Measurements from ENCODE around the gene VAV2.

DNA sequence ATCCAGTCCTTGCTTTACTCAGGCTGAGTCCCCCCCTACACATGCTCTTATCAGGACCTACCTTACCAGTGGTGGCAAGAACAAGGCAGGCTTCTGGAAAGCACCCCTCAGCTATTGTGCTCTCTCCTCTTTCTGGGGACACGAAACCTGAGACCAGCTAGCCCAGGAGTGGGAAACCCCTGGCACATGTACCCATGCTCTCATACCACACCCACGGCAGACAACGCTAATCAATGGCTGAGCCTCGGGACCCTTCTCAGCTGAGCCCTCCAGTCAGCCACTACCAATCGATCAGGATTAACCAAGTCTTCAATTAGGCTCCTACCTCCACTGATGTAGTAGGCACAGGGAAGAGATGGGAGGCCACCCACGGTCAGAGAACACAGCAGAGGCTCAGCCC, 65.1 kb downstream of the VAV2 start:
- no peak for TF ChIP-seq RAD21 (IDR thresholded peaks at IDR 0.05; ENCODE audit: low read length)
- no peak for TF ChIP-seq POLR2A (IDR thresholded peaks at IDR 0.05; ENCODE audit: low read depth, low read length)
- TF ChIP-seq, protein P1, sequence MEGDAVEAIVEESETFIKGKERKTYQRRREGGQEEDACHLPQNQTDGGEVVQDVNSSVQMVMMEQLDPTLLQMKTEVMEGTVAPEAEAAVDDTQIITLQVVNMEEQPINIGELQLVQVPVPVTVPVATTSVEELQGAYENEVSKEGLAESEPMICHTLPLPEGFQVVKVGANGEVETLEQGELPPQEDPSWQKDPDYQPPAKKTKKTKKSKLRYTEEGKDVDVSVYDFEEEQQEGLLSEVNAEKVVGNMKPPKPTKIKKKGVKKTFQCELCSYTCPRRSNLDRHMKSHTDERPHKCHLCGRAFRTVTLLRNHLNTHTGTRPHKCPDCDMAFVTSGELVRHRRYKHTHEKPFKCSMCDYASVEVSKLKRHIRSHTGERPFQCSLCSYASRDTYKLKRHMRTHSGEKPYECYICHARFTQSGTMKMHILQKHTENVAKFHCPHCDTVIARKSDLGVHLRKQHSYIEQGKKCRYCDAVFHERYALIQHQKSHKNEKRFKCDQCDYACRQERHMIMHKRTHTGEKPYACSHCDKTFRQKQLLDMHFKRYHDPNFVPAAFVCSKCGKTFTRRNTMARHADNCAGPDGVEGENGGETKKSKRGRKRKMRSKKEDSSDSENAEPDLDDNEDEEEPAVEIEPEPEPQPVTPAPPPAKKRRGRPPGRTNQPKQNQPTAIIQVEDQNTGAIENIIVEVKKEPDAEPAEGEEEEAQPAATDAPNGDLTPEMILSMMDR (conservative IDR thresholded peaks at IDR 0.05; ENCODE audit: low read depth, low read length), result no peak
- TF ChIP-seq RFX5 (IDR thresholded peaks at IDR 0.05; ENCODE audit: low read depth, low read length), result no peak
- no peak for TF ChIP-seq BHLHE40 (IDR thresholded peaks at IDR 0.05; ENCODE audit: low read depth, low read length)
- TF ChIP-seq MAZ (IDR thresholded peaks at IDR 0.05; ENCODE audit: borderline replicate concordance, low read depth, low read length), result no peak
- TF ChIP-seq FOS (IDR thresholded peaks at IDR 0.05; ENCODE audit: low read depth, low read length), result no peak
- TF ChIP-seq, protein P2, sequence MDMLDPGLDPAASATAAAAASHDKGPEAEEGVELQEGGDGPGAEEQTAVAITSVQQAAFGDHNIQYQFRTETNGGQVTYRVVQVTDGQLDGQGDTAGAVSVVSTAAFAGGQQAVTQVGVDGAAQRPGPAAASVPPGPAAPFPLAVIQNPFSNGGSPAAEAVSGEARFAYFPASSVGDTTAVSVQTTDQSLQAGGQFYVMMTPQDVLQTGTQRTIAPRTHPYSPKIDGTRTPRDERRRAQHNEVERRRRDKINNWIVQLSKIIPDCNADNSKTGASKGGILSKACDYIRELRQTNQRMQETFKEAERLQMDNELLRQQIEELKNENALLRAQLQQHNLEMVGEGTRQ (IDR thresholded peaks at IDR 0.05; ENCODE audit: low read depth, low read length), result no peak
- no peak for TF ChIP-seq CHD1 (IDR thresholded peaks at IDR 0.05; ENCODE audit: low read depth, low read length)
- no peak for TF ChIP-seq SMC3 (IDR thresholded peaks at IDR 0.05; ENCODE audit: low read depth, low read length)
